MM.1S (cell line): ENCODE data around the gene RECQL5.

Source experiments
- DNase-seq: peaks from one replicate; pipeline ENCODE4 v3.0.0-alpha.2; 2015
- H2AFZ ChIP-seq: fragments of 300-600 bp; sonication (generic); 2 replicates; pipeline ENCODE4 v1.6.0; 2016; ENCODE audit warnings: antibody characterized with exemption, low read length
- H3F3A ChIP-seq: fragments of 300-600 bp; sonication (generic); 2 replicates; pipeline ENCODE4 v1.6.1; 2016; ENCODE audit warnings: mild to moderate bottlenecking, antibody characterized with exemption, low read length, moderate library complexity, mixed read lengths; ENCODE audit not compliant: insufficient read depth
- H3K27ac ChIP-seq: fragments of 300-600 bp; sonication (generic); 2 replicates; pipeline ENCODE4 v1.5.1; 2016; ENCODE audit warnings: mild to moderate bottlenecking, low read length
- H3K27me3 ChIP-seq: fragments of 300-600 bp; sonication (generic); replicated peaks from 2 replicates; pipeline ENCODE4 v1.6.0; 2016; ENCODE audit warnings: low read length; ENCODE audit not compliant: insufficient read depth
- H3K36me3 ChIP-seq: fragments of 300-600 bp; sonication (generic); replicated peaks from 2 replicates; pipeline ENCODE4 v1.6.1; 2016; ENCODE audit warnings: mild to moderate bottlenecking, low read length, mixed read lengths; ENCODE audit not compliant: insufficient read depth
- H3K4me1 ChIP-seq: fragments of 300-600 bp; sonication (generic); 2 replicates; pipeline ENCODE4 v1.6.1; 2016; ENCODE audit warnings: low read length, mixed read lengths
- H3K4me2 ChIP-seq: fragments of 300-600 bp; sonication (generic); 2 replicates; pipeline ENCODE4 v1.6.0; 2016; ENCODE audit warnings: low read depth, low read length
- H3K4me3 ChIP-seq: fragments of 300-600 bp; sonication (generic); 2 replicates; pipeline ENCODE4 v1.5.1; 2016; ENCODE audit warnings: low read length, mixed read lengths
- H3K79me2 ChIP-seq: fragments of 300-600 bp; sonication (generic); 2 replicates; pipeline ENCODE4 v1.6.1; 2016; ENCODE audit warnings: mixed run types, low read length, mixed read lengths
- H3K9ac ChIP-seq: fragments of 300-600 bp; sonication (generic); 2 replicates; pipeline ENCODE4 v1.6.1; 2016; ENCODE audit warnings: low read length, mixed read lengths
- H3K9me2 ChIP-seq: fragments of 300-600 bp; sonication (generic); replicated peaks from 2 replicates; pipeline ENCODE4 v1.6.1; 2016; ENCODE audit warnings: mild to moderate bottlenecking, low read length, mixed read lengths; ENCODE audit not compliant: insufficient read depth
- H3K9me3 ChIP-seq: fragments of 300-600 bp; sonication (generic); replicated peaks from 2 replicates; pipeline ENCODE4 v1.6.1; 2016; ENCODE audit warnings: mild to moderate bottlenecking, low read length, mixed read lengths; ENCODE audit not compliant: insufficient read depth
- H4K20me1 ChIP-seq: fragments of 300-600 bp; sonication (generic); 2 replicates; pipeline ENCODE4 v1.6.1; 2016; ENCODE audit warnings: mild to moderate bottlenecking, low read length, moderate library complexity, mixed read lengths; ENCODE audit not compliant: insufficient read depth
- EZH2 ChIP-seq: fragments of 300-600 bp; sonication (generic); optimal IDR thresholded peaks from 2 replicates; pipeline ENCODE3; 2017; ENCODE audit warnings: low read depth, mild to moderate bottlenecking, antibody characterized with exemption, low read length, mixed read lengths
- EZH2phosphoT487 ChIP-seq: fragments of 300-600 bp; sonication (generic); IDR thresholded peaks from 2 replicates; pipeline ENCODE4 v1.6.1; 2018; ENCODE audit warnings: antibody characterized with exemption, low read length
- TF ChIP-seq, protein P1 (sequence below): fragments of 300-600 bp; sonication (generic); IDR thresholded peaks from 2 replicates; pipeline ENCODE4 v1.5.1; 2016; ENCODE audit warnings: antibody characterized with exemption, low read length, mixed read lengths

RECQL5 gene

DNA sequence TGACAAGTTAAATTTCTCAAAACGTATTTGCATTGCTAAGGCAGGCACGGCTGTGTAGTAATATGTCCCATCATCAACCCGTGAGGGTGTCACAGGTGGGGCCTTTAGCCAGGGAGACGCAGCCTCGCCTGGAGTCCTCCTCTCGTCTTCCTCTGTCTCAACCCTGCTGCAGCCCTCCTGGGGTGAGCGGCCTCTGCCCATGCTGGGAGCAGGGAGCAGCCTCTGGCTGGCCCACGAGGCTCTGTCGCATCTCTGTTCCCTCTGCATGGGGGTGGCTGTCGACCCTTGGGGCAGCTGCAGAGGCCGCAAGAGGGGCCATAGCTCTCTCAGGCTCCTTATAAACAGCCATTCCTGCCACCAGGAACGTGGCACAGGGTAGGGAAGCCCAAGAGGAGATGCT is 34.5 kb downstream of the RECQL5 start:
- Histone ChIP-seq H3K4me1 (peaks cover 13% of the 10 kb centered on the region), H3K9me2 (no peaks in the 10 kb centered on the region), H3K27ac (no peak overlapping the region)

DNA sequence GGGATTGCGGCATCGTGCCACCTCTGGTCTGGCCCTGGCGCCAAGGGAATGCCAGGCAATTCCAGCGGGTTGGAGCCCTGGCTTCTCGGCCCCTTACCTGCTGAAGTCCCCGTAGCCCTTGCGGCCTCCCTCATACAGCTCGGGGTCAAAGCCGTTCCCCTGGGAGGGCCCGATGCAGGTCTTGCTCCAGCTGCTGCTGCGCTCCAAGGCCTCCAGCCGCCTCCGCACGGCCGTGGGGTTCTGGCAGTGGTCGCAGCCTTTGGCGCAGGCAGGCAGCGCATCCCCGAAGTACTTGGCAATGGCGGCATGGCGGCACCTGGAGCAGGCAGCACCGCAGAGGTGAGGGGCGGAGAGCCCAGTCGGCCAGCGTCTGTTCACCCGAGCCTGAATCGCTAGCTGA is 35.6 kb downstream of the RECQL5 start:
- H3K27me3 ChIP-seq = no peaks in the 10 kb centered on the region
- H3K4me1 ChIP-seq = peaks cover 13% of the 10 kb centered on the region
- no peak overlapping the region for H2AFZ ChIP-seq
- H3K4me3 ChIP-seq = no peak overlapping the region
- no peaks in the 10 kb centered on the region for H3K36me3 ChIP-seq
- no peak overlapping the region for H3K4me2 ChIP-seq
- no peak overlapping the region for H3K9ac ChIP-seq
- no peaks in the 10 kb centered on the region for H3K9me2 ChIP-seq
- TF ChIP-seq, protein P1, sequence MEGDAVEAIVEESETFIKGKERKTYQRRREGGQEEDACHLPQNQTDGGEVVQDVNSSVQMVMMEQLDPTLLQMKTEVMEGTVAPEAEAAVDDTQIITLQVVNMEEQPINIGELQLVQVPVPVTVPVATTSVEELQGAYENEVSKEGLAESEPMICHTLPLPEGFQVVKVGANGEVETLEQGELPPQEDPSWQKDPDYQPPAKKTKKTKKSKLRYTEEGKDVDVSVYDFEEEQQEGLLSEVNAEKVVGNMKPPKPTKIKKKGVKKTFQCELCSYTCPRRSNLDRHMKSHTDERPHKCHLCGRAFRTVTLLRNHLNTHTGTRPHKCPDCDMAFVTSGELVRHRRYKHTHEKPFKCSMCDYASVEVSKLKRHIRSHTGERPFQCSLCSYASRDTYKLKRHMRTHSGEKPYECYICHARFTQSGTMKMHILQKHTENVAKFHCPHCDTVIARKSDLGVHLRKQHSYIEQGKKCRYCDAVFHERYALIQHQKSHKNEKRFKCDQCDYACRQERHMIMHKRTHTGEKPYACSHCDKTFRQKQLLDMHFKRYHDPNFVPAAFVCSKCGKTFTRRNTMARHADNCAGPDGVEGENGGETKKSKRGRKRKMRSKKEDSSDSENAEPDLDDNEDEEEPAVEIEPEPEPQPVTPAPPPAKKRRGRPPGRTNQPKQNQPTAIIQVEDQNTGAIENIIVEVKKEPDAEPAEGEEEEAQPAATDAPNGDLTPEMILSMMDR = no peak
- no peak for TF ChIP-seq EZH2phosphoT487
- no peak for TF ChIP-seq EZH2
- H3F3A ChIP-seq = no peaks in the 10 kb centered on the region
- H3K27ac ChIP-seq = no peak overlapping the region
- H3K9me3 ChIP-seq = no peaks in the 10 kb centered on the region
- H3K79me2 ChIP-seq = no peaks in the 10 kb centered on the region
- DNase-seq = no peak
- no peaks in the 10 kb centered on the region for H4K20me1 ChIP-seq

More for the DNA sequence above, 34.5 kb downstream of the RECQL5 start:
- no peak overlapping the region for H3K4me2 ChIP-seq
- no peaks in the 10 kb centered on the region for H3K27me3 ChIP-seq
- H2AFZ ChIP-seq = no peak overlapping the region
- TF ChIP-seq EZH2 = no peak
- TF ChIP-seq, protein P1 = no peak
- no peak for TF ChIP-seq EZH2phosphoT487
- H4K20me1 ChIP-seq = no peaks in the 10 kb centered on the region
- DNase-seq = no peak
- no peaks in the 10 kb centered on the region for H3K79me2 ChIP-seq
- H3K9me3 ChIP-seq = no peaks in the 10 kb centered on the region
- H3F3A ChIP-seq = no peaks in the 10 kb centered on the region
- no peak overlapping the region for H3K9ac ChIP-seq
- no peak overlapping the region for H3K4me3 ChIP-seq
- H3K36me3 ChIP-seq = no peaks in the 10 kb centered on the region

DNA sequence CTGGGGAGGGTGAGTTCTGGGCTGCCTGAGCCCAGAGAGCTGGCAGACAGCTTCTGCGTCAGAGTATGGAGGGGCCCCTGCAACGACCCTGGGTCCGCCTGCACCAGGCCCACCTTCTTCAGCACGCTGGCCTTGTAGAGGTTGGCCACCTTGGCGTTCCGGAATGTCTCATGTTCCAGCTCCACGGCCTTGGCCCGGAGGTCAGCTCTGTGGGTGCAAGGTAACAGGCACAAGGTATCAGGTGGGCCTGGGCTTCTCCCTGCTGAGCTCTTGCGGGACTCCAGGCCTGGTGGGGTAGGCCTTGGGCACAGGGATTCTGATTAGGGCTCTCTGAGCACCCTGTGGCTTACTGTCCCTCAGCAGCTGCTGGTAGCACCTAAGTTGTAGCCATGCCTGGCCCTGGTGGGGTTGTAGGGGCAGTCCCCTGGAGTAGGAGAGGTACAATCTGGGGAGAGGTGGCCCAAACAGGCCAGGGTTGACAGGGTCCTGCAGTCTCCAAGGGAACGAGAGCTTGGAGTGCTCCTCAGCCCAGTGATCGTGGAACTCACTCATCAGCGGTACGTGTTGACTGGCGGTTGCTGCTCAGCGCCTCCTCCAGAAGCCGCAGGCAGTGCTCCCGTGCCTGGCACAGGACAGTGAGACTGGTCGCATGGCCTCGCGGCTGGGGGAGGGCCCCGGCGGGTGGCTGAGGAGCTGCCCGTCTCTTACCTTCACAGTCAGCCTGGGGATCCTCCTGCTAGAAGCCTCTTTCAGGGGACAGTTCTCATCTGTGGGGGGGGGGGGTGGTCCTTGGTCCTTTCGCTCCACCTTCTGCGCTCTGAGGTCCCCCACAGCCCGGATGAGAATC is 36.7 kb downstream of the RECQL5 start:
- DNase-seq = no peak
- Histone ChIP-seq H3K4me1 (peaks cover 13% of the 10 kb centered on the region), H4K20me1 (no peaks in the 10 kb centered on the region), H3K4me2 (no peak overlapping the region), H3K36me3 (no peaks in the 10 kb centered on the region), H3K9me3 (no peaks in the 10 kb centered on the region), H3K27me3 (no peaks in the 10 kb centered on the region), H3K79me2 (no peaks in the 10 kb centered on the region), H3K9ac (no peak overlapping the region), H2AFZ (no peak overlapping the region), H3K27ac (no peak overlapping the region), H3F3A (no peaks in the 10 kb centered on the region), H3K9me2 (no peaks in the 10 kb centered on the region), H3K4me3 (no peak overlapping the region)
- TF ChIP-seq EZH2 = no peak
- TF ChIP-seq EZH2phosphoT487 = no peak
- TF ChIP-seq, protein P1 = no peak
